ENCODE data around the gene TRAF3IP1. TPM values are rescaled to one million over a fixed set of nuclear protein-coding genes. Genes with fewer than 3 reads are reported as not detected.
A peak's percentile ranks its signal among the peaks of the same experiment; 100 is the strongest.

Gene TRAF3IP1
- total and polyA plus RNA-seq, 2 of the 13 experiments (the other 11 are each of a cell fraction or from before 2014, with no cell fraction given) = 4.1 to 12.9 TPM

DNA sequence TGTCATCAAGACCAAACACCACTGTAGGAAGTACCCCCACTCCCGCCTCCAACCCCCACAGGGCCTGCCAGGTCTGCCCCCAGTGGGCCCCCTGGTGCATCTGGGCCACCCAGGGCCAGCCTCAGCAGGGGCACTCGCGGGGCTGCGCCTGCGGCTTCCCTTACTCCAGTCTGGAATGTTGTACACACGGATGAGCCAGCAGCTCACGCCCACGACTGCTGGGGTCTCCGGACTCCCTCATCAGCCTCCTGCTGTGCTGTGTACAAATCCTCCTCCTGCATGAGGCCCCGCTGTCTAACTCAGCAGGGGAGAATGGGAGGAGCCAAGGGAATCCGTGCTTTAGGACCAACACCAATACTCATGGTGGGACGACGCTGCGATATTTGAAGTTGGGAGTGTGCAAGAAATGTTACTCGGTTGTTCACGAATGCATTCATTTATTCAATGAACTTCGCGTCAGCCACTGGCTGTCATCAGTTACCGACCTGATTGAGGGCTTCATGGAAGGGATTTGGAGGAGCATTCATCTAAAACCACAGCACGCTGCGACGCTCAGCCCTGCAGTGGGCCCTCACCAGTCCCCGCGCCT is 105.8 kb downstream of the TRAF3IP1 start (continued):
- TF ChIP-seq, protein P1, sequence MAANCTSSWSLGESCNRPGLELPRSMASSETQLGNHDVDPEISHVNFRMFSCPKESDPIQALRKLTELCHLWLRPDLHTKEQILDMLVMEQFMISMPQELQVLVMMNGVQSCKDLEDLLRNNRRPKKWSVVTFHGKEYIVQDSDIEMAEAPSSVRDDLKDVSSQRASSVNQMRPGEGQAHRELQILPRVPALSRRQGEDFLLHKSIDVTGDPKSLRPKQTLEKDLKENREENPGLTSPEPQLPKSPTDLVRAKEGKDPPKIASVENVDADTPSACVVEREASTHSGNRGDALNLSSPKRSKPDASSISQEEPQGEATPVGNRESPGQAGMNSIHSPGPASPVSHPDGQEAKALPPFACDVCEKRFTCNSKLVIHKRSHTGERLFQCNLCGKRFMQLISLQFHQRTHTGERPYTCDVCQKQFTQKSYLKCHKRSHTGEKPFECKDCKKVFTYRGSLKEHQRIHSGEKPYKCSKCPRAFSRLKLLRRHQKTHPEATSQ (CRISPR knock-in tag; IDR thresholded peaks at IDR 0.05; ENCODE audit: borderline replicate concordance) = no peak
- TF ChIP-seq ZNF614 (CRISPR knock-in tag; IDR thresholded peaks at IDR 0.05; ENCODE audit: borderline replicate concordance) (0 out of 2 replicates have a peak, but pooled peaks have one; percentile 15), CENPT (CRISPR knock-in tag; IDR thresholded peaks at IDR 0.05; ENCODE audit: low read depth) (0 out of 2 replicates have a peak, but pooled peaks have one; percentile 41), ZNF350 (CRISPR knock-in tag; IDR thresholded peaks at IDR 0.05; ENCODE audit: borderline replicate concordance, low read depth) (peak; percentile 47; the same call in 1 of the 2 replicates), ZNF704 (CRISPR knock-in tag; IDR thresholded peaks at IDR 0.05; ENCODE audit: borderline replicate concordance) (0 out of 2 replicates have a peak, but pooled peaks have one; percentile 15), ZMYM2 (CRISPR knock-in tag; IDR thresholded peaks at IDR 0.05) (peak; percentile 30; the same call in 1 of the 2 replicates), RERE (CRISPR knock-in tag; IDR thresholded peaks at IDR 0.05; ENCODE audit: low read depth) (peak; percentile 4; the same call in 1 of the 2 replicates), ZNF24 (IDR thresholded peaks at IDR 0.05) (0 out of 2 replicates have a peak, but pooled peaks have one; percentile 44), SIN3A (IDR thresholded peaks at IDR 0.05; ENCODE audit: borderline replicate concordance, low read depth, low read length) (0 out of 2 replicates have a peak, but pooled peaks have one; percentile 15), MXI1 (IDR thresholded peaks at IDR 0.05; ENCODE audit: borderline replicate concordance, low read depth, low read length) (0 out of 3 replicates have a peak, but pooled peaks have one; percentile 2), DPF2 (CRISPR knock-in tag; IDR thresholded peaks at IDR 0.05; ENCODE audit: borderline replicate concordance, low read depth) (peak; percentile 31; the same call in 1 of the 2 replicates), ZNF274 (CRISPR knock-in tag; IDR thresholded peaks at IDR 0.05) (peak; percentile 20), ARID2 (CRISPR knock-in tag; IDR thresholded peaks at IDR 0.05; ENCODE audit: borderline replicate concordance) (peak; percentile 37; the same call in 1 of the 2 replicates), GFI1 (CRISPR knock-in tag; IDR thresholded peaks at IDR 0.05; ENCODE audit: borderline replicate concordance) (0 out of 2 replicates have a peak, but pooled peaks have one; percentile 47), FIP1L1 (IDR thresholded peaks at IDR 0.05; ENCODE audit: borderline replicate concordance, insufficient read depth, low read depth, low read length) (0 out of 2 replicates have a peak, but pooled peaks have one; percentile 39)
- TF ChIP-seq, protein P2, sequence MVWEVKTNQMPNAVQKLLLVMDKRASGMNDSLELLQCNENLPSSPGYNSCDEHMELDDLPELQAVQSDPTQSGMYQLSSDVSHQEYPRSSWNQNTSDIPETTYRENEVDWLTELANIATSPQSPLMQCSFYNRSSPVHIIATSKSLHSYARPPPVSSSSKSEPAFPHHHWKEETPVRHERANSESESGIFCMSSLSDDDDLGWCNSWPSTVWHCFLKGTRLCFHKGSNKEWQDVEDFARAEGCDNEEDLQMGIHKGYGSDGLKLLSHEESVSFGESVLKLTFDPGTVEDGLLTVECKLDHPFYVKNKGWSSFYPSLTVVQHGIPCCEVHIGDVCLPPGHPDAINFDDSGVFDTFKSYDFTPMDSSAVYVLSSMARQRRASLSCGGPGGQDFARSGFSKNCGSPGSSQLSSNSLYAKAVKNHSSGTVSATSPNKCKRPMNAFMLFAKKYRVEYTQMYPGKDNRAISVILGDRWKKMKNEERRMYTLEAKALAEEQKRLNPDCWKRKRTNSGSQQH (CRISPR knock-in tag; IDR thresholded peaks at IDR 0.05; ENCODE audit: low read depth) = peak; percentile 68; the same call in 1 of the 2 replicates
- TF ChIP-seq, protein P3, sequence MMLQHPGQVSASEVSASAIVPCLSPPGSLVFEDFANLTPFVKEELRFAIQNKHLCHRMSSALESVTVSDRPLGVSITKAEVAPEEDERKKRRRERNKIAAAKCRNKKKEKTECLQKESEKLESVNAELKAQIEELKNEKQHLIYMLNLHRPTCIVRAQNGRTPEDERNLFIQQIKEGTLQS (CRISPR knock-in tag; IDR thresholded peaks at IDR 0.05) = no peak
